ENCODE measurements around the gene CTNNA2.

DNA sequence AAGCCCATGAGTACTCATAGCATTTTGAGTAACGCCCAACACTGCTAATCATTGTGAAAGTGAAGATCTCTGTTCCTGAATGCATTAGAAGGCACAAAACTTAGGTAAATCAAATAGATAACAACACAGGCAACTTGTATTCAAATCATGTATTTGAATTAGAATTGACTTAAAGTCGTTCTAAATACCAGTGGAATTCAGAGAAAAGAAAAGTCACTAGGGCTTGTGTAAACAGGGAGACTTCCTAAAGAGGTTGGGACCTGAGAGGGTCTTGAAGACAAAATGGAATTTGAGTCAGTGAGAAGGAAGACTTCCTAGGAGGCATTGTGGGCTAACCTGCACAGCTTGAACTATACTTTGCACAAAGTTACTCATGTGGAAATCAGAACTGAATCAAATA is 127.2 kb downstream of the CTNNA2 start:
- TF ChIP-seq, protein P1, sequence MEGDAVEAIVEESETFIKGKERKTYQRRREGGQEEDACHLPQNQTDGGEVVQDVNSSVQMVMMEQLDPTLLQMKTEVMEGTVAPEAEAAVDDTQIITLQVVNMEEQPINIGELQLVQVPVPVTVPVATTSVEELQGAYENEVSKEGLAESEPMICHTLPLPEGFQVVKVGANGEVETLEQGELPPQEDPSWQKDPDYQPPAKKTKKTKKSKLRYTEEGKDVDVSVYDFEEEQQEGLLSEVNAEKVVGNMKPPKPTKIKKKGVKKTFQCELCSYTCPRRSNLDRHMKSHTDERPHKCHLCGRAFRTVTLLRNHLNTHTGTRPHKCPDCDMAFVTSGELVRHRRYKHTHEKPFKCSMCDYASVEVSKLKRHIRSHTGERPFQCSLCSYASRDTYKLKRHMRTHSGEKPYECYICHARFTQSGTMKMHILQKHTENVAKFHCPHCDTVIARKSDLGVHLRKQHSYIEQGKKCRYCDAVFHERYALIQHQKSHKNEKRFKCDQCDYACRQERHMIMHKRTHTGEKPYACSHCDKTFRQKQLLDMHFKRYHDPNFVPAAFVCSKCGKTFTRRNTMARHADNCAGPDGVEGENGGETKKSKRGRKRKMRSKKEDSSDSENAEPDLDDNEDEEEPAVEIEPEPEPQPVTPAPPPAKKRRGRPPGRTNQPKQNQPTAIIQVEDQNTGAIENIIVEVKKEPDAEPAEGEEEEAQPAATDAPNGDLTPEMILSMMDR (IDR thresholded peaks at IDR 0.05) = no peak
- no peak for TF ChIP-seq POLR2A (IDR thresholded peaks at IDR 0.05)
- TF ChIP-seq POLR2AphosphoS5 (IDR thresholded peaks at IDR 0.05) = no peak
- no peak for TF ChIP-seq EP300 (IDR thresholded peaks at IDR 0.05)
